GM19099 (cell line): ENCODE measurements around the gene TRMU.

Experiments used
- POLR2A ChIP-seq: IDR thresholded peaks from 3 replicates; pipeline ENCODE4 v1.6.1; 2011; ENCODE audit warnings: low read depth; ENCODE audit not compliant: insufficient read length; ENCODE audit errors: extremely low read depth

TRMU gene

GRCh38 chr22:46376908-46377524 lies 41.5 kb downstream of the TRMU start:
- TF ChIP-seq POLR2A, result no peak

- TF ChIP-seq POLR2A, result no peak
Measured at GRCh38 chr22:46377525-46378425, 42.3 kb downstream of the TRMU start.

GRCh38 chr22:46378426-46379065 lies 43.0 kb downstream of the TRMU start:
- no peak for TF ChIP-seq POLR2A

- no peak for TF ChIP-seq POLR2A
Measured at GRCh38 chr22:46379066-46379930, 43.8 kb downstream of the TRMU start.

DNA sequence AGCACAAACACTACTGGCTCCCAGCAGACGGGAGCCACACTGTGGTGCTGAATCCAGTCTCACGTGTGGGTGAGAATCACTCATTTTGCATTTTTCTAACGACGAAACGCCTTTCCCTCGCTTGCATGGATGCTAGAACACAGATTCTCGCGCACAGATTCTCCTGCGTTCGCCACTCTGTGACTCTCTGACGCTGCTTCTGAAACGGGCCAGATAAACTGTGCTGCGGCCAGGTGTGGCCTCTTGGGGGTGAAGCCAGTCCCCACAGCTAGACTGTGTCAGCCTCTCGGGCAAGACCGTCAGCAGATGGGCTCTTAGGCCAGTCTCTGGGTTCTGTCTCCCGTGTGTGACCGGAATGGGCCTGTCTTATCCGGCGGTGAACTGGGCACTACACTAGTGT lies 44.6 kb downstream of the TRMU start:
- no peak for TF ChIP-seq POLR2A

DNA sequence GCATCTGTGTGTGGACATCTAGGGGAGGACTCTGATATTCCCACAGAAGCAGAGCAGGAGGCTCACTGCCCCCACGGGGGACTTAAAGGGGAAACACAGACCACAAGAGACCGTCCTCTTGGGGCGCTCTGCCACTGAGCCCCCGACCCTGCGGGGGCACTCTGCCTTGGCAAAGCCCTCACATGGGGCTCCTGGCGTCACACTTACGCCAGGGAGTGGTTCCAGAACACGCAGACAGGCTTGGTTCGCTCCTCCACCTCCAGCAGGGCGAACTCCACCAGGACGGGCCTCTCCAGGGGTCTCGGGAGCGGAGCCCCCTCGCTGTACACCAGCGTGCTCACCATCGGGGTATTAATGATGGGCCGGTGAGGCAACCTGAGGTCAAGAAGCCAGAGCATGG lies 45.1 kb downstream of the TRMU start:
- no peak for TF ChIP-seq POLR2A

- TF ChIP-seq POLR2A, result no peak
Measured at GRCh38 chr22:46381142-46381541, 45.6 kb downstream of the TRMU start.

DNA sequence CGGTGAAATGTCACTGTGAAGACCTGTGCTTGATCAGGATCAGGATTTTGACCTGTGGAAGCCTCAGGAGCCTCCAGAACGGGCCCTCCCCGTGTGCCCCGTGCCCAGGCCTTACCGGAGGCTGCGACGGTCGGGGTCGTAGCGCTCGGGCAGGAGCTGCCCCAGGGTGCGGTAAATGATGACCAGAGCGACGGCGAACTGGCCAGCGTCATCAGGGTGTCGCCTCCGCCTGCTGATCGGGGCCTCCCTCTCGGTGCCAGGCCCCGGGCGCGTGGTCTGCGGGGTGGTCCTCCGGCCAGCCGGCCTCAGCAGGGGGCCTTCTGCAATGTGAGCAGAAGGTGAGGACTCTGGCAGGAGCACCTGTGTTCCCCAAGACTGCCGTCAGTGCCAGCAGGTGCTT lies 46.2 kb downstream of the TRMU start:
- TF ChIP-seq POLR2A, result no peak

DNA sequence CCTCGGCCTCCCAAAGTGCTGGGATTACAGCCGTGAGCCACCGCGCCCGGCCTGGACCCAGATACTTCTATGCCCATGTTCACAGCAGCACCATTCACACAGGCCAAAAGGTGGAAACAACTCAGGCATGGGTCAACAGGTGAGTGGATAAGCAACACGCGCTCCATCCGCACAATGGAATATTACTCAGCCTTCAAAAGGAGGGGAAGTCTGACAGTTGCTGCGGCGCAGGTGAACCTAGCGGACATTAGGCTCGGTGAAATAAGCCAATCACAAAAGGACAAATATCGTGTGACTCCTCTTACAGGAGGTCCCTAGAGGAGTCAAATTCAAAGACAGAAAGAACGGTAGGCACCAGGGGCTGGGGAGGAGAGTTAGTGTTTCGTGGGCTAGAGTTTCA lies 47.0 kb downstream of the TRMU start:
- no peak for TF ChIP-seq POLR2A

- no peak for TF ChIP-seq POLR2A
Measured at GRCh38 chr22:46386312-46386711, 50.8 kb downstream of the TRMU start.

GRCh38 chr22:46387748-46388147 lies 52.2 kb downstream of the TRMU start:
- TF ChIP-seq POLR2A, result no peak

GRCh38 chr22:46388647-46389046 lies 53.1 kb downstream of the TRMU start:
- no peak for TF ChIP-seq POLR2A

GRCh38 chr22:46389081-46389480 lies 53.6 kb downstream of the TRMU start:
- TF ChIP-seq POLR2A, result no peak

DNA sequence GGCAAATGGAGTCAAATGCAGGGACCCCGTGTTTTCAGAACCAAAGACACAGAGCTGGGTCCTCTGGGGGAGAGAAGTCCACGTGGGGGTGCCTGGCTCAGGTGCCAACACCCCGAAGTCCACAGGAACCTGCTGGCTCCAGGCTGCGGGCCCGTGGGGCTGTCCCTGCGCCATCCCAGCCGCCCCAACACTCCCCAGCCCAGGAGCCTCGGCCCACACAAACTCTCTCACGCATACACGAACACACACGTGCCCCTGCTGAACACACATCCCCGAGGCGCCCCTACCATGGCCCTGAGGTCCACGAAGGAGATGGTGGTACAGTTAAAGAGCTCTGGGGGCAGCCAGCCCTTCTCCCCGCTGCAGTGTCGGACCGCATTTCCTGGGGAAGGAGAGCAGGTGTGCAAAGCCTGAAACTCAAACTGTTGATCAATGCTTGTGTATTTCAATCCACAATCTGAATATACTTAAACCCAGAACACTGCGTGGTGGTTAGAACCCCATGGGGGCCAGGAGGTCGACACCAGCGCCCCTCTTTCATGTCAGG lies 54.7 kb downstream of the TRMU start:
- no peak for TF ChIP-seq POLR2A
